Loucy (cell line): ENCODE measurements around the gene ANKS4B.

ENCODE experiments used
- H2AFZ ChIP-seq: fragments of 200-600 bp; sonication (generic); 2 replicates; pipeline ENCODE4 v1.6.0; 2016; ENCODE audit warnings: antibody characterized with exemption, mild to moderate bottlenecking, low read length, moderate library complexity
- H3F3A ChIP-seq: fragments of 200-600 bp; 2 replicates; pipeline ENCODE4 v1.6.0; 2016; ENCODE audit warnings: antibody characterized with exemption, low read depth, mild to moderate bottlenecking
- H3K27me3 ChIP-seq: fragments of 200-600 bp; sonication (generic); 2 replicates; pipeline ENCODE4 v1.6.1; 2014; ENCODE audit warnings: low read length, mild to moderate bottlenecking; ENCODE audit not compliant: insufficient read depth, poor library complexity, severe bottlenecking
- H3K36me3 ChIP-seq: fragments of 200-600 bp; sonication (generic); 2 replicates; pipeline ENCODE4 v1.6.1; 2016; ENCODE audit warnings: low read length; ENCODE audit not compliant: insufficient read depth
- H3K4me1 ChIP-seq: fragments of 200-600 bp; sonication (generic); 2 replicates; pipeline ENCODE4 v1.5.1; 2014; ENCODE audit warnings: low read length, mild to moderate bottlenecking; ENCODE audit not compliant: insufficient read depth, poor library complexity, severe bottlenecking
- H3K4me2 ChIP-seq: fragments of 200-600 bp; sonication (generic); 2 replicates; pipeline ENCODE4 v1.6.0; 2014; ENCODE audit warnings: antibody characterized with exemption, low read length, low read depth, mild to moderate bottlenecking; ENCODE audit not compliant: poor library complexity, severe bottlenecking
- H3K4me3 ChIP-seq: fragments of 200-600 bp; sonication (generic); 2 replicates; pipeline ENCODE4 v1.5.1; 2014; ENCODE audit warnings: low read length, mild to moderate bottlenecking, mixed read lengths; ENCODE audit not compliant: poor library complexity, severe bottlenecking
- H3K79me2 ChIP-seq: fragments of 200-600 bp; sonication (generic); 2 replicates; pipeline ENCODE4 v1.6.1; 2014; ENCODE audit warnings: low read length; ENCODE audit not compliant: insufficient read depth
- H3K9ac ChIP-seq: fragments of 200-600 bp; sonication (generic); 2 replicates; pipeline ENCODE4 v1.6.0; 2014; ENCODE audit warnings: mild to moderate bottlenecking, low read depth, low read length, moderate library complexity; ENCODE audit not compliant: poor library complexity, severe bottlenecking
- H3K9me2 ChIP-seq: fragments of 200-600 bp; sonication (generic); replicated peaks from 2 replicates; pipeline ENCODE4 v1.6.1; 2016; ENCODE audit warnings: low read depth, low read length, mixed read lengths
- H3K9me3 ChIP-seq: fragments of 200-600 bp; sonication (generic); 2 replicates; pipeline ENCODE4 v1.6.1; 2014; ENCODE audit warnings: mild to moderate bottlenecking, antibody characterized with exemption, low read length, low read depth; ENCODE audit not compliant: insufficient read depth
- H4K20me1 ChIP-seq: fragments of 200-600 bp; sonication (generic); 2 replicates; pipeline ENCODE4 v1.6.0; 2014; ENCODE audit warnings: antibody characterized with exemption, low read length, mild to moderate bottlenecking; ENCODE audit not compliant: insufficient read depth, poor library complexity, severe bottlenecking
- EZH2phosphoT487 ChIP-seq: fragments of 200-600 bp; IDR thresholded peaks from 2 replicates; pipeline ENCODE4 v1.6.1; 2018; ENCODE audit warnings: antibody characterized with exemption, mild to moderate bottlenecking, moderate library complexity, borderline replicate concordance
- TF ChIP-seq, protein P1 (sequence below): fragments of 200-600 bp; sonication (generic); conservative IDR thresholded peaks from 2 replicates; pipeline ENCODE4 v1.5.1; 2014; ENCODE audit warnings: mild to moderate bottlenecking, antibody characterized with exemption, low read length

Gene ANKS4B

DNA sequence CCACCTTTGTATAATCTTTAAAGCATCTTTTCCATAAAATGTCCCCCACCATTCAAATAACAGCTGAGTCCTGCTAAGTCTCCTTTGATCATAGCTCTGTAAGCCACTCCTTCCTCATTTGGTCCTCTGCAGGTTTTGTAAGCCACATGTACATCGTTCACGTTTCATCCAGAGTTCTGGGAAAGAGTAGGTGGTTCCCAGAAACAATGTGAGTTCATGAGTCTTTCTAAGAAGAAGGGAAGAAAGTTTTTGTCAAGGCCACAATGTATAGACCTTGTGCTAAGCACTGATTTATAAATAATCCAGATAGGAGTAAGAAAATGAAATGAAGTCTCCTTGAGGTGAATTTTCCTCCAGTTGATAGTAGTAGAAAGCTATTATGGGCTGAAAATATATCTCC, 8.7 kb upstream of the ANKS4B start:
- Histone ChIP-seq H3K4me1 (no peaks in the 10 kb centered on the region), H4K20me1 (no peaks in the 10 kb centered on the region), H3K79me2 (no peaks in the 10 kb centered on the region), H3K36me3 (no peaks in the 10 kb centered on the region), H3F3A (no peaks in the 10 kb centered on the region), H3K4me2 (no peak overlapping the region), H2AFZ (no peak overlapping the region), H3K4me3 (no peak overlapping the region), H3K9ac (no peak overlapping the region), H3K9me2 (no peaks in the 10 kb centered on the region), H3K27me3 (peaks cover 7% of the 10 kb centered on the region), H3K9me3 (no peaks in the 10 kb centered on the region)
- TF ChIP-seq, protein P1, sequence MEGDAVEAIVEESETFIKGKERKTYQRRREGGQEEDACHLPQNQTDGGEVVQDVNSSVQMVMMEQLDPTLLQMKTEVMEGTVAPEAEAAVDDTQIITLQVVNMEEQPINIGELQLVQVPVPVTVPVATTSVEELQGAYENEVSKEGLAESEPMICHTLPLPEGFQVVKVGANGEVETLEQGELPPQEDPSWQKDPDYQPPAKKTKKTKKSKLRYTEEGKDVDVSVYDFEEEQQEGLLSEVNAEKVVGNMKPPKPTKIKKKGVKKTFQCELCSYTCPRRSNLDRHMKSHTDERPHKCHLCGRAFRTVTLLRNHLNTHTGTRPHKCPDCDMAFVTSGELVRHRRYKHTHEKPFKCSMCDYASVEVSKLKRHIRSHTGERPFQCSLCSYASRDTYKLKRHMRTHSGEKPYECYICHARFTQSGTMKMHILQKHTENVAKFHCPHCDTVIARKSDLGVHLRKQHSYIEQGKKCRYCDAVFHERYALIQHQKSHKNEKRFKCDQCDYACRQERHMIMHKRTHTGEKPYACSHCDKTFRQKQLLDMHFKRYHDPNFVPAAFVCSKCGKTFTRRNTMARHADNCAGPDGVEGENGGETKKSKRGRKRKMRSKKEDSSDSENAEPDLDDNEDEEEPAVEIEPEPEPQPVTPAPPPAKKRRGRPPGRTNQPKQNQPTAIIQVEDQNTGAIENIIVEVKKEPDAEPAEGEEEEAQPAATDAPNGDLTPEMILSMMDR = no peak
- TF ChIP-seq EZH2phosphoT487 = no peak

DNA sequence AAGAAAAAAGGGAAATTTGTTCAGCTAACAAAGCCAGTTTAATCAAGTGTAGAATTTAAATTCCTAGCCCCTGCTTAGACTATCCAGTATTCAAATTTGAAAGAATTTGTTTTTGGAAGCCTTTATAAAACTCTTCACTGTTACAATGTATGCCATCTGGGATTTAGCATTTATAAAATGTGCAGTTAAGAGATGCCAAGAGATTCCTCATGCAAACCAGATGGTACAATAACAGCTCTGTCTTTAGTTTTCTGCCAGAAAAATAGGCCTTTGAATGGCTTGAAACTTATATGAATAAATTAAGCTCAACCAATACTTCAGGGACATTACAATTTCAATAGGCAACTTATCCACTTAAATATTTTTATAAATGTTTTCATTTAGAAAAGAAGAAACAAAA, 6.8 kb upstream of the ANKS4B start:
- no peak overlapping the region for H3K4me3 ChIP-seq
- no peaks in the 10 kb centered on the region for H3K79me2 ChIP-seq
- peaks cover 7% of the 10 kb centered on the region for H3K27me3 ChIP-seq
- no peaks in the 10 kb centered on the region for H3K9me3 ChIP-seq
- H3F3A ChIP-seq = no peaks in the 10 kb centered on the region
- H3K9ac ChIP-seq = no peak overlapping the region
- TF ChIP-seq, protein P1 = no peak
- no peak for TF ChIP-seq EZH2phosphoT487
- H3K4me2 ChIP-seq = no peak overlapping the region
- H3K9me2 ChIP-seq = no peaks in the 10 kb centered on the region
- H4K20me1 ChIP-seq = no peaks in the 10 kb centered on the region
- H3K4me1 ChIP-seq = no peaks in the 10 kb centered on the region
- no peak overlapping the region for H2AFZ ChIP-seq
- H3K36me3 ChIP-seq = no peaks in the 10 kb centered on the region

DNA sequence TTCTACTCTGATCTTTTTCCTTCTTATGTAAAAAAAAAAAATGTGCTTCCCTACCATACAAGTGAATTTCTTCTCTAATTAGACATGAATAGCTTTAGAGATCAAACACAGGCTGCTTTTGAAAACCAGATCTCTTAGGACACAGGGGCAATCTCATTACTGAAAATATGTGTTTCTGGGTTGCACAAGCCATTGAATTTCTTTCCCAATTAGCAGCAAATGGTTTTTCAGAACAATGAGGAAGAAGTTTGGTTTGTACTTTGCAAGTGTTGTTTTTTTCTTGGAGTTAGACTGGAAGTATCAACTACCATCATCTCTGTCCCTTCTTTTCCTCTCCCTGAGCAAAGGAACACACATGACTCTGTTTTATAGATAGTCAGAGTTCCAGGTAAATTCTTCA, 5.6 kb upstream of the ANKS4B start:
- Histone ChIP-seq H3K9me2 (no peaks in the 10 kb centered on the region), H3K9me3 (no peaks in the 10 kb centered on the region), H3F3A (no peaks in the 10 kb centered on the region), H3K79me2 (no peaks in the 10 kb centered on the region), H2AFZ (no peak overlapping the region), H3K27me3 (peaks cover 7% of the 10 kb centered on the region), H3K4me1 (no peaks in the 10 kb centered on the region), H4K20me1 (no peaks in the 10 kb centered on the region), H3K9ac (no peak overlapping the region), H3K4me2 (no peak overlapping the region), H3K4me3 (no peak overlapping the region), H3K36me3 (no peaks in the 10 kb centered on the region)
- TF ChIP-seq, protein P1 = no peak
- no peak for TF ChIP-seq EZH2phosphoT487
